WTC11 (cell line): ENCODE data around the gene TMEM266. TPM values are rescaled to one million over a fixed set of nuclear protein-coding genes. Genes with fewer than 3 reads are reported as not detected.

Source experiments
- ATAC-seq: fragments of 200-7000 bp; cut with Tn5 transposase; 2 replicates; pipeline ENCODE4 v1.10.0; 2021; ENCODE audit warnings: mild to moderate bottlenecking, moderate library complexity
- CTCF ChIA-PET: fragments of 300-600 bp; sonication (Branson Sonifier 250); formaldehyde crosslinking; loops from one replicate; lab custom pipeline; 2021; ENCODE audit warnings: antibody characterized with exemption; lab: Charles Lee
- POLR2A ChIA-PET: fragments of 350-600 bp; sonication (Branson Sonifier 250); formaldehyde crosslinking; loops from one replicate; lab custom pipeline; 2021; ENCODE audit warnings: antibody characterized with exemption; lab: Charles Lee
- DNase-seq: peaks from one replicate; pipeline ENCODE4 v3.0.0; 2021; ENCODE audit warnings: low spot score
- H3K27ac Mint-ChIP-seq: 2 replicates; pipeline ENCODE4 v1.8.0; 2021; ENCODE audit warnings: mixed read lengths
- H3K27me3 Mint-ChIP-seq: 2 replicates; pipeline ENCODE4 v1.8.0; 2021; ENCODE audit warnings: low read depth, mild to moderate bottlenecking, moderate library complexity, mixed read lengths
- H3K36me3 Mint-ChIP-seq: 2 replicates; pipeline ENCODE4 v1.8.0; 2021; ENCODE audit warnings: mixed read lengths
- H3K4me1 Mint-ChIP-seq: 2 replicates; pipeline ENCODE4 v1.8.0; 2022; ENCODE audit warnings: mixed read lengths
- H3K4me3 Mint-ChIP-seq: 2 replicates; pipeline ENCODE4 v1.8.0; 2021; ENCODE audit warnings: mild to moderate bottlenecking, moderate library complexity, mixed read lengths
- H3K9me3 Mint-ChIP-seq: 2 replicates; pipeline ENCODE4 v1.8.0; 2021; ENCODE audit warnings: mixed read lengths
- ATF1 ChIP-seq: sonication (generic); formaldehyde crosslinking; IDR thresholded peaks from 2 replicates; pipeline ENCODE4 v1.8.1; 2023; ENCODE audit warnings: mild to moderate bottlenecking, moderate library complexity, missing genetic modification reagents
- CBFB ChIP-seq: sonication (generic); formaldehyde crosslinking; IDR thresholded peaks from 2 replicates; pipeline ENCODE4 v1.8.1; 2022; ENCODE audit warnings: mild to moderate bottlenecking, low read depth, missing genetic modification reagents
- ELF4 ChIP-seq: sonication (generic); formaldehyde crosslinking; IDR thresholded peaks from 2 replicates; pipeline ENCODE4 v1.8.1; 2022; ENCODE audit warnings: low read depth, mild to moderate bottlenecking, moderate library complexity, missing genetic modification reagents
- EMX1 ChIP-seq: fragments of 250-450 bp; sonication (Bioruptor Pico); IDR thresholded peaks from 2 replicates; pipeline ENCODE4 v1.8.0; 2021; ENCODE audit warnings: mild to moderate bottlenecking
- FOXP1 ChIP-seq: sonication (generic); formaldehyde crosslinking; IDR thresholded peaks from 2 replicates; pipeline ENCODE4 v1.8.0; 2022; ENCODE audit warnings: missing genetic modification reagents, mild to moderate bottlenecking, moderate library complexity, borderline replicate concordance
- GTF2I ChIP-seq: fragments of 250-450 bp; sonication (Bioruptor Pico); conservative IDR thresholded peaks from 2 replicates; pipeline ENCODE4 v1.4.0; 2021; ENCODE audit warnings: mild to moderate bottlenecking
- KAT7 ChIP-seq: sonication (generic); formaldehyde crosslinking; IDR thresholded peaks from 2 replicates; pipeline ENCODE4 v1.8.1; 2023; ENCODE audit warnings: missing genetic modification reagents, mild to moderate bottlenecking, borderline replicate concordance
- NFATC4 ChIP-seq: fragments of 250-450 bp; sonication (Bioruptor Pico); IDR thresholded peaks from 2 replicates; pipeline ENCODE4 v1.9.0; 2021; ENCODE audit warnings: mild to moderate bottlenecking
- NR3C1 ChIP-seq: sonication (generic); formaldehyde crosslinking; conservative IDR thresholded peaks from 2 replicates; pipeline ENCODE4 v1.8.1; 2023; ENCODE audit warnings: low read depth, mild to moderate bottlenecking, missing genetic modification reagents
- RELA ChIP-seq: sonication (generic); formaldehyde crosslinking; IDR thresholded peaks from 2 replicates; pipeline ENCODE4 v1.8.1; 2022; ENCODE audit warnings: missing genetic modification reagents, mild to moderate bottlenecking, borderline replicate concordance
- SP1 ChIP-seq: sonication (generic); formaldehyde crosslinking; conservative IDR thresholded peaks from 2 replicates; pipeline ENCODE4 v1.8.1; 2022; ENCODE audit warnings: missing genetic modification reagents
- ZNF121 ChIP-seq: sonication (generic); formaldehyde crosslinking; IDR thresholded peaks from 2 replicates; pipeline ENCODE4 v1.8.0; 2023; ENCODE audit warnings: missing genetic modification reagents
- ZNF219 ChIP-seq: sonication (generic); formaldehyde crosslinking; IDR thresholded peaks from 2 replicates; pipeline ENCODE4 v1.8.0; 2023; ENCODE audit warnings: missing genetic modification reagents, mild to moderate bottlenecking, borderline replicate concordance
- ZNF232 ChIP-seq: sonication (generic); formaldehyde crosslinking; IDR thresholded peaks from 2 replicates; pipeline ENCODE4 v1.8.0; 2022; ENCODE audit warnings: mild to moderate bottlenecking, missing genetic modification reagents
- ZNF416 ChIP-seq: fragments of 250-450 bp; sonication (Bioruptor Pico); IDR thresholded peaks from 2 replicates; pipeline ENCODE4 v1.9.0; 2021; ENCODE audit warnings: mild to moderate bottlenecking, inconsistent platforms
- total RNA-seq: library from RNA; stranded (reverse); gene quantifications from 3 replicates; pipeline ENCODE4 v1.2.3, GENCODE V29; 2021
- TF ChIP-seq, protein P1 (sequence below): sonication (generic); formaldehyde crosslinking; IDR thresholded peaks from 2 replicates; pipeline ENCODE4 v1.8.0; 2023; ENCODE audit warnings: missing genetic modification reagents
- TF ChIP-seq, protein P2 (sequence below): fragments of 200-600 bp; IDR thresholded peaks from 2 replicates; pipeline ENCODE4 v1.8.0; 2022; ENCODE audit warnings: antibody characterized with exemption
- TF ChIP-seq, protein P3 (sequence below): sonication (generic); formaldehyde crosslinking; IDR thresholded peaks from 2 replicates; pipeline ENCODE4 v1.8.1; 2022; ENCODE audit warnings: low read depth, missing genetic modification reagents, borderline replicate concordance
- TF ChIP-seq, protein P4 (sequence below): sonication (generic); formaldehyde crosslinking; IDR thresholded peaks from 2 replicates; pipeline ENCODE4 v1.8.0; 2022; ENCODE audit warnings: mild to moderate bottlenecking, missing genetic modification reagents
- TF ChIP-seq, protein P5 (sequence below): sonication (generic); formaldehyde crosslinking; IDR thresholded peaks from 2 replicates; pipeline ENCODE4 v1.8.0; 2022; ENCODE audit warnings: mild to moderate bottlenecking, missing genetic modification reagents
- TF ChIP-seq, protein P6 (sequence below): sonication (generic); formaldehyde crosslinking; IDR thresholded peaks from 2 replicates; pipeline ENCODE4 v1.8.1; 2023; ENCODE audit warnings: mild to moderate bottlenecking, missing genetic modification reagents, moderate library complexity

TMEM266 gene
- total RNA-seq, 1 experiment from 2014 or later: 8.6 TPM

DNA sequence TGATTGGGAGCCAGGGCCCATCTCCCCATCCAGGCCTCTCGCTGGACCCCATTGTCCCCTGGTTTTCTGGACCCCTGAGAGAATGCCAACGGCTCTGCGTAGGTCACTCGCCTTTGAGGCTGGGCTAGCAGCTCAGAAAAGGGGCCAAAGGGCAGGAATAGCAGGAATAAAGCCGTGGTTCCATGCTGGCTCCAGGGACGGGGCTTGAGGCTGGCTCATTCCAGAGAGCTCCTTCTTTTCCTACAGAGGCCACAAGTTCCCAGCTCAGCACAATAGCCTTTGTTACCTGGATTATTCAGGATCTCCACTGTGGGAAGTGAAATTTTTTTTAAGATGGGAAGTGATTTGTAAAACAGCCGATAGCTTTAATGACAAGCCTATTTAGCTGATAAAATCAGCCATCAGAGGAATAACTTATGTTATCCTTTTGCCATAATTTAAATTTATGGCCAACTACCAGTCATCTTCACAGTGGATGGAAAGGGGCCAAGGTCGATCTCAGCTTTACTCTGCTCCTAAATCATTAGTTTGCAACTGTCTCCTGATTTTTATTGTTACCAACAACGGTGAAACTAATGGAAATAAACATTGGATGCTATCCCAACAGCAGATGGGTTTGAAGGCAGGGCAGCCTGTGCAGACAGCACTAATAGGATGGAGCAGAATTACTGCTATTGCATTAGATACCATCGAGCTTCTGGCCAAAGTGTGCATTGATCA lies 124.3 kb downstream of the TMEM266 start:
- ChIA-PET POLR2A (interaction anchor here (1.1 kb wide), 1 partner anchor 152 kb away, joined by 3 read pairs; the partner anchor contains the start of gene ISL2), CTCF (interaction anchor here (1.1 to 2.9 kb wide), 4 partner anchors 15 to 150 kb away, joined by 4 to 20 read pairs (median 5); no protein-coding TSS in a partner anchor)
- no peaks in the 10 kb centered on the region for H3K36me3 Mint-ChIP-seq

DNA sequence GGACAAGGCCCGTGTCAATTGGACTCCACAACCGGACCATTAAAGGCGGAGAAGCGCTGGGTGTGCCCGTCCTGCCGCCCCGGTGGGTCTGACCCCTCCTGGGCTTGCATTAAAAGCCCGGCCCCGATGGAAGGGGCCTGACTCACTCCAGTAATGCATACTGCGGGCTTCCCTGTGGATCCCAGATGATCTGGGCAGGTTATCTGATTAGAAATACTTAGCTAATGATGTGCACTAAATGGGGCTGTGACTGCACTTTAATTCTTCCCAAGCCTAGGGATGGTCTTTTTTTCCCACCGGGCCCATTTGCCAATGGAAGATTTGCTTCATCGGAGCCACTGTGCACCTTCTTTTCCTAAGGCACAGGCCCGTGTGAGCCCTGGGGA lies 124.9 kb downstream of the TMEM266 start:
- ChIA-PET POLR2A (no interaction called here), CTCF (interaction anchor here (0.9 to 4.2 kb wide), 9 partner anchors 15 to 257 kb away, joined by 3 to 34 read pairs (median 6); no protein-coding TSS in a partner anchor)
- no peaks in the 10 kb centered on the region for H3K9me3 Mint-ChIP-seq
- no peak for ATAC-seq
- no peak overlapping the region for H3K27ac Mint-ChIP-seq
- no peak for TF ChIP-seq GTF2I (CRISPR knock-in tag)
- no peak for TF ChIP-seq ZNF121
- TF ChIP-seq, protein P1, sequence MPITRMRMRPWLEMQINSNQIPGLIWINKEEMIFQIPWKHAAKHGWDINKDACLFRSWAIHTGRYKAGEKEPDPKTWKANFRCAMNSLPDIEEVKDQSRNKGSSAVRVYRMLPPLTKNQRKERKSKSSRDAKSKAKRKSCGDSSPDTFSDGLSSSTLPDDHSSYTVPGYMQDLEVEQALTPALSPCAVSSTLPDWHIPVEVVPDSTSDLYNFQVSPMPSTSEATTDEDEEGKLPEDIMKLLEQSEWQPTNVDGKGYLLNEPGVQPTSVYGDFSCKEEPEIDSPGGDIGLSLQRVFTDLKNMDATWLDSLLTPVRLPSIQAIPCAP: no peak
- no peak for DNase-seq
- no peaks in the 10 kb centered on the region for H3K4me1 Mint-ChIP-seq
- no peaks in the 10 kb centered on the region for H3K36me3 Mint-ChIP-seq
- H3K4me3 Mint-ChIP-seq: no peak overlapping the region
- peaks cover 3% of the 10 kb centered on the region; the same call in 1 of the 2 replicates for H3K27me3 Mint-ChIP-seq

More for the DNA sequence above, 124.3 kb downstream of the TMEM266 start:
- no peak for DNase-seq
- no peaks in the 10 kb centered on the region for H3K4me1 Mint-ChIP-seq
- H3K27ac Mint-ChIP-seq: no peak overlapping the region
- no peak for ATAC-seq
- TF ChIP-seq NR3C1: no peak
- H3K27me3 Mint-ChIP-seq: no peaks in the 10 kb centered on the region
- H3K9me3 Mint-ChIP-seq: no peaks in the 10 kb centered on the region
- H3K4me3 Mint-ChIP-seq: no peak overlapping the region

DNA sequence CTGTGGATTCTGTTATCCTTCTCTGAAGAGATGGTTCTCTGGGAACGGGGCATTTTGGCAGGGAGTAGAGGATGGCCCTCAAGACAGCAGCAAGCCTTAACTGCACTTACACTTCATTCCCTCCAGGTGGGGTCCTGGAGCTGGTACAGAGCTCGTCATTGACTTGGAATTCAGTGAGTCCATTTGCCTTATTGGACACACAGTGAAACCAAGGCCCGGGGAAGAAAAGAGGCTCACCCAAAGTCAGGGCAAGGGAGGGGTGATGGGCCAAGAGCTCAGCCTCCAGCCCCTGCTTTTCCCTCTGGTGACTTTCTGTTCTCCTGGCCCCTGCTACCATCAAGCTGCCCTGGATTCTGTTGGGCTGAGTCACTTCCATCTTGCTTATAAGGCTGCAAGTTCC lies 125.9 kb downstream of the TMEM266 start:
- no peaks in the 10 kb centered on the region for H3K9me3 Mint-ChIP-seq
- TF ChIP-seq ZNF416 (CRISPR knock-in tag) (no peak), SP1 (CRISPR knock-in tag) (no peak), EMX1 (CRISPR knock-in tag) (no peak), ATF1 (CRISPR knock-in tag) (no peak), NFATC4 (CRISPR knock-in tag) (no peak), KAT7 (CRISPR knock-in tag) (no peak)
- TF ChIP-seq, protein P2, sequence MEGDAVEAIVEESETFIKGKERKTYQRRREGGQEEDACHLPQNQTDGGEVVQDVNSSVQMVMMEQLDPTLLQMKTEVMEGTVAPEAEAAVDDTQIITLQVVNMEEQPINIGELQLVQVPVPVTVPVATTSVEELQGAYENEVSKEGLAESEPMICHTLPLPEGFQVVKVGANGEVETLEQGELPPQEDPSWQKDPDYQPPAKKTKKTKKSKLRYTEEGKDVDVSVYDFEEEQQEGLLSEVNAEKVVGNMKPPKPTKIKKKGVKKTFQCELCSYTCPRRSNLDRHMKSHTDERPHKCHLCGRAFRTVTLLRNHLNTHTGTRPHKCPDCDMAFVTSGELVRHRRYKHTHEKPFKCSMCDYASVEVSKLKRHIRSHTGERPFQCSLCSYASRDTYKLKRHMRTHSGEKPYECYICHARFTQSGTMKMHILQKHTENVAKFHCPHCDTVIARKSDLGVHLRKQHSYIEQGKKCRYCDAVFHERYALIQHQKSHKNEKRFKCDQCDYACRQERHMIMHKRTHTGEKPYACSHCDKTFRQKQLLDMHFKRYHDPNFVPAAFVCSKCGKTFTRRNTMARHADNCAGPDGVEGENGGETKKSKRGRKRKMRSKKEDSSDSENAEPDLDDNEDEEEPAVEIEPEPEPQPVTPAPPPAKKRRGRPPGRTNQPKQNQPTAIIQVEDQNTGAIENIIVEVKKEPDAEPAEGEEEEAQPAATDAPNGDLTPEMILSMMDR: peak; percentile 71
- ChIA-PET POLR2A (no interaction called here), CTCF (interaction anchor here (0.6 to 4.2 kb wide), 26 partner anchors 10 to 376 kb away, joined by 3 to 34 read pairs (median 4); partner anchors contain the start of gene ISL2)
- no peak overlapping the region for H3K27ac Mint-ChIP-seq
- peaks cover 8% of the 10 kb centered on the region for H3K4me1 Mint-ChIP-seq
- peaks cover 11% of the 10 kb centered on the region for H3K27me3 Mint-ChIP-seq
- peak; percentile 55 for DNase-seq
- H3K36me3 Mint-ChIP-seq: no peaks in the 10 kb centered on the region
- ATAC-seq: peak; percentile 90
- no peak overlapping the region for H3K4me3 Mint-ChIP-seq

DNA sequence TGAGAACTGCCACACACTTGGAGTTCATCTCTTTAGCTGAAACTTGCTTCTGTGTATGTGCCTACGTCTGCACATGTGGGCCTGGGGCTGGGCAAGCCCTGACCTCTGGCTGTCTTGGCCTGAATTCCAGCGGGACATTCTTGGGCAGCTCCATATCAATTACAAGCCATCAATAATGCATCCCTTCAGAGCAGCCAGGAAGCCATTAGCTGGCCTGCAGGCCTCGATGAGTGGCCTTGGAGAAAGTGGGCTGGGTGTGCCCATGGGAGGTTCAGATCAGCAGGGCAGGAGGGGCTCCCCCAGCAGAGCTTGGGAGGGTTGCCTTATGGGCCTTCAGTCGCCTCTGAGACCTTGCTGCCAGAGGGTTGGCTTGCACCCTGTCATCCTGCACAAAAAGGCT lies 127.4 kb downstream of the TMEM266 start:
- CTCF ChIA-PET: interaction anchor here (4.2 kb wide), 1 partner anchor 143 kb away, joined by 34 read pairs; no protein-coding TSS in a partner anchor
- no peak for DNase-seq
- Mint-ChIP-seq H3K4me1 (peaks cover 8% of the 10 kb centered on the region), H3K9me3 (no peaks in the 10 kb centered on the region), H3K27me3 (peaks cover 14% of the 10 kb centered on the region), H3K4me3 (no peak overlapping the region), H3K36me3 (no peaks in the 10 kb centered on the region), H3K27ac (no peak overlapping the region)
- ATAC-seq: no peak
- POLR2A ChIA-PET: no interaction called here
- TF ChIP-seq, protein P3, sequence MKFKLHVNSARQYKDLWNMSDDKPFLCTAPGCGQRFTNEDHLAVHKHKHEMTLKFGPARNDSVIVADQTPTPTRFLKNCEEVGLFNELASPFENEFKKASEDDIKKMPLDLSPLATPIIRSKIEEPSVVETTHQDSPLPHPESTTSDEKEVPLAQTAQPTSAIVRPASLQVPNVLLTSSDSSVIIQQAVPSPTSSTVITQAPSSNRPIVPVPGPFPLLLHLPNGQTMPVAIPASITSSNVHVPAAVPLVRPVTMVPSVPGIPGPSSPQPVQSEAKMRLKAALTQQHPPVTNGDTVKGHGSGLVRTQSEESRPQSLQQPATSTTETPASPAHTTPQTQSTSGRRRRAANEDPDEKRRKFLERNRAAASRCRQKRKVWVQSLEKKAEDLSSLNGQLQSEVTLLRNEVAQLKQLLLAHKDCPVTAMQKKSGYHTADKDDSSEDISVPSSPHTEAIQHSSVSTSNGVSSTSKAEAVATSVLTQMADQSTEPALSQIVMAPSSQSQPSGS (CRISPR knock-in tag): no peak
- TF ChIP-seq RELA: no peak
- no peak for TF ChIP-seq CBFB
- TF ChIP-seq ZNF232 (CRISPR knock-in tag): no peak
- TF ChIP-seq ELF4 (CRISPR knock-in tag): no peak
- TF ChIP-seq, protein P4, sequence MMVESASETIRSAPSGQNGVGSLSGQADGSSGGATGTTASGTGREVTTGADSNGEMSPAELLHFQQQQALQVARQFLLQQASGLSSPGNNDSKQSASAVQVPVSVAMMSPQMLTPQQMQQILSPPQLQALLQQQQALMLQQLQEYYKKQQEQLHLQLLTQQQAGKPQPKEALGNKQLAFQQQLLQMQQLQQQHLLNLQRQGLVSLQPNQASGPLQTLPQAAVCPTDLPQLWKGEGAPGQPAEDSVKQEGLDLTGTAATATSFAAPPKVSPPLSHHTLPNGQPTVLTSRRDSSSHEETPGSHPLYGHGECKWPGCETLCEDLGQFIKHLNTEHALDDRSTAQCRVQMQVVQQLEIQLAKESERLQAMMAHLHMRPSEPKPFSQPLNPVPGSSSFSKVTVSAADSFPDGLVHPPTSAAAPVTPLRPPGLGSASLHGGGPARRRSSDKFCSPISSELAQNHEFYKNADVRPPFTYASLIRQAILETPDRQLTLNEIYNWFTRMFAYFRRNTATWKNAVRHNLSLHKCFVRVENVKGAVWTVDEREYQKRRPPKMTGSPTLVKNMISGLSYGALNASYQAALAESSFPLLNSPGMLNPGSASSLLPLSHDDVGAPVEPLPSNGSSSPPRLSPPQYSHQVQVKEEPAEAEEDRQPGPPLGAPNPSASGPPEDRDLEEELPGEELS: no peak
- TF ChIP-seq, protein P5, sequence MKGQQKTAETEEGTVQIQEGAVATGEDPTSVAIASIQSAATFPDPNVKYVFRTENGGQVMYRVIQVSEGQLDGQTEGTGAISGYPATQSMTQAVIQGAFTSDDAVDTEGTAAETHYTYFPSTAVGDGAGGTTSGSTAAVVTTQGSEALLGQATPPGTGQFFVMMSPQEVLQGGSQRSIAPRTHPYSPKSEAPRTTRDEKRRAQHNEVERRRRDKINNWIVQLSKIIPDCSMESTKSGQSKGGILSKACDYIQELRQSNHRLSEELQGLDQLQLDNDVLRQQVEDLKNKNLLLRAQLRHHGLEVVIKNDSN: no peak
- no peak for TF ChIP-seq ZNF219
- TF ChIP-seq, protein P6, sequence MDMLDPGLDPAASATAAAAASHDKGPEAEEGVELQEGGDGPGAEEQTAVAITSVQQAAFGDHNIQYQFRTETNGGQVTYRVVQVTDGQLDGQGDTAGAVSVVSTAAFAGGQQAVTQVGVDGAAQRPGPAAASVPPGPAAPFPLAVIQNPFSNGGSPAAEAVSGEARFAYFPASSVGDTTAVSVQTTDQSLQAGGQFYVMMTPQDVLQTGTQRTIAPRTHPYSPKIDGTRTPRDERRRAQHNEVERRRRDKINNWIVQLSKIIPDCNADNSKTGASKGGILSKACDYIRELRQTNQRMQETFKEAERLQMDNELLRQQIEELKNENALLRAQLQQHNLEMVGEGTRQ: no peak
- no peak for TF ChIP-seq FOXP1 (CRISPR knock-in tag)
